Testis (tissue), 2 donors: Measurements from ENCODE around the gene WNT6.

Experiments
- CTCF ChIP-seq, 3 experiments: fragments of 450-650 bp in 2 of 3; fragments of 200-600 bp in 1 of 3; sonication (generic) in 1 of 3; IDR thresholded peaks; one replicate each; pipeline ENCODE4 v1.5.1; 2016 to 2019; ENCODE audit warnings: antibody characterized with exemption in 3 of 3, mild to moderate bottlenecking in 2 of 3, moderate library complexity in 1 of 3
- POLR2A ChIP-seq: fragments of 450-650 bp; IDR thresholded peaks from one replicate; pipeline ENCODE4 v1.6.1; 2017; ENCODE audit warnings: antibody characterized with exemption, mild to moderate bottlenecking, moderate library complexity

DNA sequence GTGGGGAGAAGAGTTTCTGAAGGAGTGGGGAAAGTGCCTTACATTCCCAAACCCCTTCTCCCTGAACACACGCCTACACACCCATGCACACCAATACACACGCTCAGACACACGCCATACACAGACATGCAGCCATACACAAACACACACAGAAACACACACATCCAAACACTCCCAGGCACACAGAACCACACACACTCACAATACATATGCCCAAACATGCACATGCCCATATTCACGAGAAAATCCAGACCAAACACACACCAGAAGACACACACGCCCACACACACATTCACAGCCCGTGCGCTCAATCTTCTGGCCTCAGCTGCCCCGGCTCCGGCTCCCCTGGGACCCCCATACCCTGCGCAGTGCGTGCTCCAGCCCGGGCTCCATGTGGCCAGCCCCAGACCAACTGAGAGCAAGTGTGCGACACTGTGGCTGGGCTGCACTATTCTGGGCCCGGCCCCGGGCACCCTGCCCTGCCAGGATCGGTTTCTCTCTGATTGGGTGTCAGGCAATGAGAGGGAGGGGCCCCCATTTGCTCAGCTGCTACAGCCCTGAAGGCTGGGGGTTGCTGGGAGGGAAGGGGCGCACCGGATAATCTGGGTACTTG lies 28.1 kb upstream of the WNT6 start, which contains the start of gene PRKAG3:
- TF ChIP-seq POLR2A (no peak), CTCF (IDR thresholded peaks at IDR 0.05) (no peak)
